K562 (cell line): ENCODE results near the gene MLYCD. TPM values are rescaled to one million over a fixed set of nuclear protein-coding genes. Genes with fewer than 3 reads are reported as not detected.

Experiments used
- ATAC-seq: fragments of 200-7000 bp; cut with Tn5 transposase; 3 replicates; pipeline ENCODE4 v1.9.1; 2020; ENCODE audit warnings: moderate library complexity
- BruUV-seq: library from RNA; stranded (reverse); fragments of 400-500 nt; replicated peaks from 2 replicates; lab custom pipeline; 2021; lab: Mats Ljungman, UMichigan
- CTCF ChIA-PET: fragments of 300-600 bp; formaldehyde crosslinking; extraction: SDS; loops from one replicate; lab custom pipeline; 2021; ENCODE audit warnings: low intra/inter-chr PET ratio; lab: Yijun Ruan, JAX
- POLR2A ChIA-PET: fragments of 300-600, 350-650 bp; sonication (Branson Sonifier 250); formaldehyde crosslinking; extraction: SDS; loops from one replicate; lab custom pipeline; 2021; ENCODE audit warnings: antibody characterized with exemption, inconsistent platforms; lab: Yijun Ruan, JAX
- DNase-seq, 4 experiments: peaks; one replicate each; pipeline versions ENCODE4 v3.0.0 to v3.0.0-alpha.2; 2011 to 2018; ENCODE audit warnings: low spot score in 3 of 4, mixed read lengths in 3 of 4; ENCODE audit errors: extremely low read depth in 1 of 4
- FAIRE-seq: peaks from 2 replicates; lab custom pipeline; 2011; peaks lifted over from hg19 to GRCh38; lab: Jason Lieb, UNC
- H2AFZ ChIP-seq: 2 replicates; pipeline ENCODE4 v1.6.0; 2011; ENCODE audit warnings: low read depth, low read length, control low read depth, inconsistent platforms
- H3K27ac ChIP-seq: fragments of 200-600 bp; 3 replicates; pipeline ENCODE4 v1.8.0; 2011; ENCODE audit warnings: low read depth, mild to moderate bottlenecking, control low read depth, inconsistent platforms, low read length, moderate library complexity, mixed read lengths; ENCODE audit errors: extremely low read depth
- H3K27me3 ChIP-seq, 2 experiments: fragments of 300-600 bp in 1 of 2; 2 replicates in 1 of 2; 3 replicates in 1 of 2; pipeline versions ENCODE4 v1.6.0 to v1.8.0; 2011; ENCODE audit warnings: inconsistent platforms in 2 of 2, low read length in 2 of 2, mild to moderate bottlenecking in 1 of 2, mixed read lengths in 1 of 2, moderate library complexity in 1 of 2; ENCODE audit not compliant: control insufficient read depth in 2 of 2, insufficient read depth in 2 of 2
- H3K36me3 ChIP-seq: fragments of 300-600 bp; 3 replicates; pipeline ENCODE4 v1.8.0; 2011; ENCODE audit warnings: mild to moderate bottlenecking, low read length, inconsistent platforms; ENCODE audit not compliant: control insufficient read depth, insufficient read depth
- H3K4me1 ChIP-seq, 2 experiments: fragments of 200-600 bp in 1 of 2; replicated peaks in 1 of 2; 2 replicates in 1 of 2; 3 replicates in 1 of 2; pipeline versions ENCODE4 v1.5.1 to v1.8.0; 2011; ENCODE audit warnings: inconsistent platforms in 2 of 2, low read length in 2 of 2, mild to moderate bottlenecking in 1 of 2, mixed read lengths in 1 of 2, moderate library complexity in 1 of 2; ENCODE audit not compliant: control insufficient read depth in 2 of 2, insufficient read depth in 2 of 2
- H3K4me2 ChIP-seq: 2 replicates; pipeline ENCODE4 v1.6.1; 2011; ENCODE audit warnings: low read length, control low read depth, inconsistent platforms, mixed read lengths; ENCODE audit not compliant: insufficient read depth
- H3K4me3 ChIP-seq: fragments of 200-600 bp; sonication (generic), shearing (Covaris generic); 2 replicates; pipeline ENCODE4 v1.5.1; 2016; ENCODE audit warnings: control low read depth, inconsistent platforms
- H3K79me2 ChIP-seq: fragments of 200-600 bp; 3 replicates; pipeline ENCODE4 v1.8.0; 2011; ENCODE audit warnings: low read length, inconsistent platforms; ENCODE audit not compliant: control insufficient read depth, insufficient read depth
- H3K9ac ChIP-seq, 2 experiments: 2 replicates each; pipeline versions ENCODE4 v1.6.0 to v1.6.1; 2011; ENCODE audit warnings: low read depth in 2 of 2, low read length in 2 of 2, control low read depth in 1 of 2, inconsistent platforms in 1 of 2, mild to moderate bottlenecking in 1 of 2, mixed read lengths in 1 of 2; ENCODE audit not compliant: insufficient read depth in 1 of 2
- H3K9me1 ChIP-seq: one replicate; pipeline ENCODE4 v1.6.0; 2011; ENCODE audit warnings: inconsistent platforms, mild to moderate bottlenecking, low read length, moderate library complexity; ENCODE audit not compliant: control insufficient read depth, insufficient read depth
- H3K9me3 ChIP-seq: replicated peaks from 2 replicates; pipeline ENCODE4 v1.5.1; 2011; ENCODE audit warnings: low read depth, low read length, inconsistent platforms; ENCODE audit not compliant: control insufficient read depth, insufficient read depth
- H4K20me1 ChIP-seq: replicated peaks from 2 replicates; pipeline ENCODE4 v1.6.1; 2011; ENCODE audit warnings: low read length, inconsistent platforms, mixed read lengths; ENCODE audit not compliant: control insufficient read depth, insufficient read depth
- HNRNPL ChIP-seq: fragments of 200-400 bp; formaldehyde crosslinking; IDR thresholded peaks from 2 replicates; pipeline ENCODE4 v1.6.1; 2017; ENCODE audit warnings: low read depth, mild to moderate bottlenecking, low read length
- HNRNPLL ChIP-seq: fragments of 200-400 bp; formaldehyde crosslinking; IDR thresholded peaks from 2 replicates; pipeline ENCODE4 v1.6.1; 2017; ENCODE audit warnings: low read length, low read depth, mild to moderate bottlenecking; ENCODE audit not compliant: poor library complexity, severe bottlenecking
- ZNF316 ChIP-seq: fragments of 450-650 bp; IDR thresholded peaks from 2 replicates; pipeline ENCODE4 v1.6.1; 2016
- ZNF431 ChIP-seq: sonication (generic); formaldehyde crosslinking; IDR thresholded peaks from 2 replicates; pipeline ENCODE4 v1.8.0; 2022; ENCODE audit warnings: mild to moderate bottlenecking, missing genetic modification reagents
- ZNF444 ChIP-seq: fragments of 250-450 bp; sonication (Bioruptor Pico); IDR thresholded peaks from 2 replicates; pipeline ENCODE4 v1.4.0; 2020; ENCODE audit warnings: mild to moderate bottlenecking, moderate library complexity
- WGBS: fragments of 100-300 bp; shearing (Covaris generic); methylation state at CpG from one replicate; pipeline ENCODE4 v1.1.6; 2016; ENCODE audit warnings: low coverage, mixed read lengths; ENCODE audit not compliant: insufficient coverage; ENCODE audit errors: missing lambda C conversion rate; 5-methylcytosine and 5-hydroxymethylcytosine counted together
- in situ Hi-C: fragments of 300-500 bp; cut with MboI; formaldehyde crosslinking; loops from 4 replicates; pipeline ENCODE4 v1.15.0; 2018; ENCODE audit warnings: inconsistent platforms, mixed read lengths
- intact Hi-C: fragments of 100-400 bp; cut with micrococcal nuclease; formaldehyde crosslinking; loops from 2 replicates; pipeline ENCODE4 v1.14.2; 2022
- polyA plus RNA-seq, 8 experiments: library from polyadenylated mRNA; depleted of rRNA in 4 of 8; stranded (reverse) in 5 of 8; unstranded in 3 of 8; fragments of >200 nt; fragmentation: Nextera tagmentation in 2 of 8; fragmentation: Illumina TruSeq in 1 of 8; extraction: Ambion mirVana in 2 of 8; extraction: Trizol in 1 of 8; gene quantifications; 2 replicates each; pipeline versions ENCODE4 v1.2.1 to v1.2.3, GENCODE V29; 2011 to 2014; ENCODE audit warnings: inconsistent platforms in 1 of 8, missing spikeins in 1 of 8
- total RNA-seq, 7 experiments: library from RNA; depleted of rRNA in 6 of 7; stranded (reverse); fragments of >200 nt in 6 of 7; fragmentation: Illumina TruSeq in 2 of 7; extraction: Trizol in 2 of 7; gene quantifications; 2 replicates each; pipeline versions ENCODE4 v1.2.1 to v1.2.3, GENCODE V29; 2011 to 2021; ENCODE audit warnings: low replicate concordance in 1 of 7
- TF ChIP-seq, protein P1 (sequence below): fragments of 450-650 bp; IDR thresholded peaks from 2 replicates; pipeline ENCODE4 v1.7.0; 2016; ENCODE audit warnings: borderline replicate concordance
- TF ChIP-seq, protein P2 (sequence below): sonication (generic); formaldehyde crosslinking; IDR thresholded peaks from 2 replicates; pipeline ENCODE4 v1.8.0; 2022; ENCODE audit warnings: mild to moderate bottlenecking, missing genetic modification reagents

Gene MLYCD
- total and polyA plus RNA-seq, 9 of the 15 experiments (the other 6 are each of a cell fraction or from before 2014, with no cell fraction given) = 0.15 to 2.0 (median 1.0) TPM

DNA sequence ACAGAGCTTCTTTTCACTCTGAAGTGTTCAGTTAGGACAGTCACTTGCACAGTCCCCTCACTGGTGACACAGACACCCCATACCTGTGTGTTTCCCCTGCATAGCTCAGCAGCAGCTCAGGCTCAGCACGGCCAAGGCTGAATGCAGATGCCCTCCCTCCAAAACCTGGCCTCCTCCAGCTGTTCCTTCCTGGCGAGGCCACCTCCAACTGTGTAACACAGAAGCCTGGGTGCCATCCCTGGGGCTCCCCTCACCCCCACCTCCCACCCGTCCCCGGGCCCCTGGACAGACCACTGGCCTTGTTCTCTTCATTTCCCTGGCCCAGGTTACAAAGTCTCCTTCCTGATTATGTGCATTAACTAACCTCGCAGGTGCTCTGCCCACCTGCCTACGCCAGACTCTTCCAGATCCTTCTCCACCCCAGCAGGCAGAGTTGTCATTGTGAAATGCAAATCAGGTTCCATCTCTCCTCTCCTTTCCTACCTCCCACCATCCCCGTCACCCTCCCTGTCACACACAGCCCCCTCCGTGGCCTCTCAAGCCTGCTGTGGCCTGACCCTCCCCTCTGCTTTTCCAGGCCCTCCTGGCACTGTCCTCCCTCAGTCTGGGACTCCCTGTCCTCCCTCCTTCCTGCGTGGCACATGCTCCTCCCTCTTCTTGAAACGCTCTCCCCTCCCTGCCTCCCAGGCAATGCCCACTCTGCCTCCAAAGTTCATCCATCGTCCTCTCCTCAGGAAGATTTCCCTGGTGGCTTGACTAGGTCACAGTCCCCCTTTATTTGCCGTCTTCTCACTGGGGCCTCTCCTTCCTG lies 26.4 kb downstream of the MLYCD start (continued):
- TF ChIP-seq ZNF431 (CRISPR knock-in tag) (no peak), HNRNPL (no peak), ZNF444 (no peak), HNRNPLL (no peak)
- TF ChIP-seq, protein P1, sequence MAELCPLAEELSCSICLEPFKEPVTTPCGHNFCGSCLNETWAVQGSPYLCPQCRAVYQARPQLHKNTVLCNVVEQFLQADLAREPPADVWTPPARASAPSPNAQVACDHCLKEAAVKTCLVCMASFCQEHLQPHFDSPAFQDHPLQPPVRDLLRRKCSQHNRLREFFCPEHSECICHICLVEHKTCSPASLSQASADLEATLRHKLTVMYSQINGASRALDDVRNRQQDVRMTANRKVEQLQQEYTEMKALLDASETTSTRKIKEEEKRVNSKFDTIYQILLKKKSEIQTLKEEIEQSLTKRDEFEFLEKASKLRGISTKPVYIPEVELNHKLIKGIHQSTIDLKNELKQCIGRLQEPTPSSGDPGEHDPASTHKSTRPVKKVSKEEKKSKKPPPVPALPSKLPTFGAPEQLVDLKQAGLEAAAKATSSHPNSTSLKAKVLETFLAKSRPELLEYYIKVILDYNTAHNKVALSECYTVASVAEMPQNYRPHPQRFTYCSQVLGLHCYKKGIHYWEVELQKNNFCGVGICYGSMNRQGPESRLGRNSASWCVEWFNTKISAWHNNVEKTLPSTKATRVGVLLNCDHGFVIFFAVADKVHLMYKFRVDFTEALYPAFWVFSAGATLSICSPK = no peak
- TF ChIP-seq, all 486 proteins: peak for 0

DNA sequence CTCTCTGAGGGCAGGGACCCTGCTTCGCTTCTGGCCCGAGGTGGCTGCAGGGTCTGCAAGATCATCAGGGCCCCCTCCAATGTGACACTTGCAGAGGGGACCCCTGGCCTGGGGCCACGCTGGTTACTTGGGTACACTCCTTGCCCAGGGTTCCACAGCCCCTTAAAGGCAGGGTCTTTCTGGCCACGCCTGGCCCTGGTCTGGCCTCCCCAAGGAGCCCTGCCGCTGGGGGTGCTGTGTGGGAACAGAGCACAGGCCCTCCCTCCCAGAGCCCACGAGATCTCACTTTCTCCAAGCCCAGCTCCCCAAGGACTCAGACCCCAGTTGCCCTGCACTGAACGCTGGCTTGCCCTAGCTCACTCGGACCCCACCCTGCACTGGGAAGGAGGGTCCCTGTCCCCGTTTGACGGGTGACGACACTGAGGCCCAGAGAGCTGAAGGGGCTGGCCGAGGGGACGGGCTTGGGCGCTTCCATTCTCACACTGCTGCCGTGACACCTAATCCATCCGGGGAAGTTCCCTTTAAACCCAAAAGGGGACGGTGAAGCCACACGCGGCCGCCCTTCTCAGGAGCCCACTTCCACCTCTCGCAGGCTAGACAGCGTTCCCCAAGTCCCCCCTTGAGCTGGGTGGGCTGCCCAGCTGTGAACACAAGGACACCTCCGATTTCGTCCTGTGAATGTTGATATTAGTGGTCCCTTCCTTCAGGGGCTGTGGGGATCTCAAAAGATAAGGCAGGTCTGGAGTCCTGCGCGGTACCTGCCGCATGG lies 27.2 kb downstream of the MLYCD start:
- Histone ChIP-seq H3K36me3 (no peaks in the 10 kb centered on the region), H3K27ac (no peak overlapping the region), H4K20me1 (peaks cover 20% of the 10 kb centered on the region; the same call in 1 of the 2 replicates), H3K9ac (no peak overlapping the region), H3K4me1 (peaks cover 0 to 25% of the 10 kb centered on the region in 2 experiments; a peak in 2 of 5 replicates), H2AFZ (no peak overlapping the region), H3K4me2 (no peak overlapping the region), H3K9me3 (no peaks in the 10 kb centered on the region), H3K9me1 (no peaks in the 10 kb centered on the region), H3K27me3 (peaks cover 46 to 90% of the 10 kb centered on the region in 2 experiments), H3K4me3 (no peak overlapping the region), H3K79me2 (no peaks in the 10 kb centered on the region)
- ChIA-PET POLR2A (interaction anchor here (0.6 to 0.8 kb wide), 3 partner anchors 16 to 332 kb away, joined by 3 read pairs; no protein-coding TSS in a partner anchor), CTCF (interaction anchor here (0.6 to 1.4 kb wide), 5 partner anchors 30 to 559 kb away, joined by 3 to 5 read pairs (median 5); no protein-coding TSS in a partner anchor)
- TF ChIP-seq ZNF316 = peak; percentile 56
- TF ChIP-seq, protein P2, sequence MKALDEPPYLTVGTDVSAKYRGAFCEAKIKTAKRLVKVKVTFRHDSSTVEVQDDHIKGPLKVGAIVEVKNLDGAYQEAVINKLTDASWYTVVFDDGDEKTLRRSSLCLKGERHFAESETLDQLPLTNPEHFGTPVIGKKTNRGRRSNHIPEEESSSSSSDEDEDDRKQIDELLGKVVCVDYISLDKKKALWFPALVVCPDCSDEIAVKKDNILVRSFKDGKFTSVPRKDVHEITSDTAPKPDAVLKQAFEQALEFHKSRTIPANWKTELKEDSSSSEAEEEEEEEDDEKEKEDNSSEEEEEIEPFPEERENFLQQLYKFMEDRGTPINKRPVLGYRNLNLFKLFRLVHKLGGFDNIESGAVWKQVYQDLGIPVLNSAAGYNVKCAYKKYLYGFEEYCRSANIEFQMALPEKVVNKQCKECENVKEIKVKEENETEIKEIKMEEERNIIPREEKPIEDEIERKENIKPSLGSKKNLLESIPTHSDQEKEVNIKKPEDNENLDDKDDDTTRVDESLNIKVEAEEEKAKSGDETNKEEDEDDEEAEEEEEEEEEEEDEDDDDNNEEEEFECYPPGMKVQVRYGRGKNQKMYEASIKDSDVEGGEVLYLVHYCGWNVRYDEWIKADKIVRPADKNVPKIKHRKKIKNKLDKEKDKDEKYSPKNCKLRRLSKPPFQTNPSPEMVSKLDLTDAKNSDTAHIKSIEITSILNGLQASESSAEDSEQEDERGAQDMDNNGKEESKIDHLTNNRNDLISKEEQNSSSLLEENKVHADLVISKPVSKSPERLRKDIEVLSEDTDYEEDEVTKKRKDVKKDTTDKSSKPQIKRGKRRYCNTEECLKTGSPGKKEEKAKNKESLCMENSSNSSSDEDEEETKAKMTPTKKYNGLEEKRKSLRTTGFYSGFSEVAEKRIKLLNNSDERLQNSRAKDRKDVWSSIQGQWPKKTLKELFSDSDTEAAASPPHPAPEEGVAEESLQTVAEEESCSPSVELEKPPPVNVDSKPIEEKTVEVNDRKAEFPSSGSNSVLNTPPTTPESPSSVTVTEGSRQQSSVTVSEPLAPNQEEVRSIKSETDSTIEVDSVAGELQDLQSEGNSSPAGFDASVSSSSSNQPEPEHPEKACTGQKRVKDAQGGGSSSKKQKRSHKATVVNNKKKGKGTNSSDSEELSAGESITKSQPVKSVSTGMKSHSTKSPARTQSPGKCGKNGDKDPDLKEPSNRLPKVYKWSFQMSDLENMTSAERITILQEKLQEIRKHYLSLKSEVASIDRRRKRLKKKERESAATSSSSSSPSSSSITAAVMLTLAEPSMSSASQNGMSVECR = no peak
- in situ Hi-C loops (no loop called here), intact Hi-C loops (loop anchor here (1.0 to 10.0 kb wide), 3 partner anchors 29 to 139 kb away; no protein-coding TSS in a partner anchor)
- BruUV-seq = no TSS peak
- FAIRE-seq = no peak
- DNase-seq = no peak
- peak; percentile 8; the same call in 2 of the 3 replicates for ATAC-seq
- 16% methylated on average over 26 of the region's 27 CpGs for WGBS
